Suppressor macrophage treated with lipopolysaccharide for 1 hour (primary cell): ENCODE measurements around the gene CCDC17.
A peak's percentile ranks its signal among the peaks of the same experiment; 100 is the strongest.

Experiments
- DNase-seq, 3 donors: peaks; one replicate each; pipeline ENCODE4 v3.0.0-alpha.2; 2020 to 2022

CCDC17 gene

GRCh38 chr1:45623972-45624371 is at the start of gene CCDC17:
Gene CCDC17 (minus strand): TSS chr1:45624054. CDS start chr1:45623909, 145 bp downstream.
- no peak for DNase-seq

GRCh38 chr1:45669859-45670655 is 46.2 kb upstream of the CCDC17 start:
- DNase-seq = no peak

- no peak for DNase-seq
These were observed 45.5 kb upstream of the CCDC17 start for GRCh38 chr1:45669379-45669778.

GRCh38 chr1:45668526-45668925 is 44.7 kb upstream of the CCDC17 start:
- no peak for DNase-seq

GRCh38 chr1:45667321-45668111 is 43.7 kb upstream of the CCDC17 start:
- no peak for DNase-seq

- DNase-seq = no peak
These were observed 43.0 kb upstream of the CCDC17 start for GRCh38 chr1:45666836-45667235.

- DNase-seq = no peak
These were observed 36.5 kb upstream of the CCDC17 start for GRCh38 chr1:45660336-45660735.

GRCh38 chr1:45659222-45659621 is 35.4 kb upstream of the CCDC17 start:
- DNase-seq = no peak

- no peak for DNase-seq
These were observed 34.3 kb upstream of the CCDC17 start for GRCh38 chr1:45658171-45658570.

- no peak for DNase-seq
These were observed 32.8 kb upstream of the CCDC17 start for GRCh38 chr1:45656573-45657226.

GRCh38 chr1:45654540-45655280 is 30.9 kb upstream of the CCDC17 start:
- no peak for DNase-seq

GRCh38 chr1:45647248-45648021 is 23.6 kb upstream of the CCDC17 start:
- DNase-seq = peak; percentile 74 to 81 (median 78)

- DNase-seq = peak in 2 of 3 donors; percentile 31 to 32
These were observed 20.8 kb upstream of the CCDC17 start for GRCh38 chr1:45644661-45645060.

- DNase-seq = no peak
These were observed 20.1 kb upstream of the CCDC17 start for GRCh38 chr1:45643978-45644377.

- no peak for DNase-seq
These were observed 19.5 kb upstream of the CCDC17 start for GRCh38 chr1:45643321-45643720.

GRCh38 chr1:45640293-45640692 is 16.4 kb upstream of the CCDC17 start:
- no peak for DNase-seq

- DNase-seq = no peak
These were observed 11.4 kb upstream of the CCDC17 start for GRCh38 chr1:45635211-45635610.

- DNase-seq = no peak
These were observed 6.6 kb upstream of the CCDC17 start for GRCh38 chr1:45630429-45630828.

GRCh38 chr1:45629035-45629434 is 5.2 kb upstream of the CCDC17 start:
- no peak for DNase-seq

- no peak for DNase-seq
These were observed 1.1 kb downstream of the CCDC17 start for GRCh38 chr1:45622524-45623394.
